ENCODE data around the gene MYO5C. TPM values are rescaled to one million over a fixed set of nuclear protein-coding genes. Genes with fewer than 3 reads are reported as not detected.

Gene MYO5C
- total and polyA plus RNA-seq, 5 donors from 2014 or later: 0.60 to 4.1 (median 1.5) TPM

DNA sequence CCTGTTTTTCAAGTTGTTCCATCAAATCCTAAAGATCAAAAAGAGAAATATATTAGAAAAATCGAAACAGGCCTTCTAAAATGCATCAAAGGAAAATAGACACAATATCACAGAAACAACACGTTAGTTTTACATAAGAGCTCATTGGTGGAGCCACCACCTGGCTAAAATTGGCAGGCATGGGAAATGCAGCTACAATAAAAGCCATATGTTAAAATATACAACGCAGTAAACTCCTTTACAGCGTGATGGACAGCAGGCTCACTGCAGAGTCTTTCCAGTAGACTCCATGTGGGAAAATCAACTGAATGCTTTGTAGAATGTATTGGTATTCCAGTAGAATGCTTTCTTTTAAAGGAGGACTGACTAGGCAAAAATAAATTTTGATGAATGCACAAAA is 40.9 kb upstream of the MYO5C start:
- DNase-seq (peak in 2 of 3 donors; percentile 2 to 33), ATAC-seq (ENCODE audit: low read depth in 2 of 2) (no peak)
- Histone ChIP-seq H3K27me3 (ENCODE audit: control insufficient read depth, insufficient read depth, low read length) (no peaks in the 10 kb centered on the region), H3K4me3 (ENCODE audit: low read depth, low read length) (no peak overlapping the region), H3K9me3 (ENCODE audit: control insufficient read depth in 2 of 2, low read length in 2 of 2) (no peaks in the 10 kb centered on the region), H3K4me1 (ENCODE audit: control insufficient read depth, insufficient read depth, low read length, poor library complexity, severe bottlenecking) (peaks cover 5% of the 10 kb centered on the region), H3K27ac (ENCODE audit: insufficient read depth, low read length, poor library complexity, severe bottlenecking) (no peak overlapping the region), H3K36me3 (ENCODE audit: control insufficient read depth, insufficient read depth, low read length) (peaks cover 41% of the 10 kb centered on the region)
- Mint-ChIP-seq H3K9me3 (no peaks in the 10 kb centered on the region), H3K36me3 (peaks cover 24% of the 10 kb centered on the region), H3K27ac (peak overlapping the region in 2 of 3 donors; percentile 25 to 31), H3K4me3 (no peak overlapping the region), H3K4me1 (peaks cover 14 to 25% (median 22%) of the 10 kb centered on the region in 4 donors), H3K27me3 (no peaks in the 10 kb centered on the region)

DNA sequence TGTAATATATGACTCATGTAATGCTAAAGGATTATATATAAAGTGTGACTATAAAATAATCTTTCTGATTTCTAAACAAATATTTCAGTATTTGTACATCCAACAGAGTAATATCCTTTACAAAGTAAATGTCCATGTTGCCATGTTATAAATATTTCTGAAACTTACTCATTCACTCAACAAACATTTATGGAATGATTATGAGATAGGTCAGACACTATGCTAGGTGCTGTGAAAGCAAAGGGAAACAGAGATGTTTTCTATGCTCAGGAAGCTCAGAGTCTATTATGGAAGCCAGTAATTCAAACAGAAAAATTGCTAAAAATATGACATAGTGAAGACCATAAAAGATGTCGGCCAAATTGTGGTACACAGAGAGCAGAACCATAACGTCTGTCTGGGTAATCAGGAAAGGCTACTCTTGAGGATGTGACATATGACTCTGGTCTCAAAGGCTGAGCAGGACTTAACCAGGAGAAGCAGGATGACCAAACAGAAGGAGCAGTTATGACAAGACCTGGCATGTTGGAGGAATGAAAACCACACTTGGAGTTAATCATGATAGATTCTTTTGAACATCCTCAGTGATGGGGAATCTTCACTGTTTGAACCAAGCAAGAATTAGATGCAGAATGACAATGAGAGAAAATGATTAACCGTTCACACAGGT is 39.0 kb upstream of the MYO5C start:
- no peaks in the 10 kb centered on the region for H3K27me3 ChIP-seq (ENCODE audit: control insufficient read depth, insufficient read depth, low read length)
- ATAC-seq (ENCODE audit: low read depth in 2 of 2) (no peak), DNase-seq (no peak)
- peaks cover 16% of the 10 kb centered on the region for H3K36me3 Mint-ChIP-seq
- peaks cover 11% of the 10 kb centered on the region for H3K4me1 ChIP-seq (ENCODE audit: control insufficient read depth, insufficient read depth, low read length, poor library complexity, severe bottlenecking)
- no peaks in the 10 kb centered on the region for H3K27me3 Mint-ChIP-seq
- H3K9me3 Mint-ChIP-seq: no peaks in the 10 kb centered on the region
- H3K4me3 Mint-ChIP-seq: no peak overlapping the region
- no peaks in the 10 kb centered on the region for H3K9me3 ChIP-seq (ENCODE audit: control insufficient read depth in 2 of 2, low read length in 2 of 2)
- peaks cover 14 to 30% (median 26%) of the 10 kb centered on the region in 4 donors for H3K4me1 Mint-ChIP-seq
- no peak overlapping the region for H3K27ac ChIP-seq (ENCODE audit: insufficient read depth, low read length, poor library complexity, severe bottlenecking)
- H3K27ac Mint-ChIP-seq: peak overlapping the region in 2 of 3 donors; percentile 15 to 62
- H3K36me3 ChIP-seq (ENCODE audit: control insufficient read depth, insufficient read depth, low read length): peaks cover 34% of the 10 kb centered on the region
- H3K4me3 ChIP-seq (ENCODE audit: low read depth, low read length): no peak overlapping the region

DNA sequence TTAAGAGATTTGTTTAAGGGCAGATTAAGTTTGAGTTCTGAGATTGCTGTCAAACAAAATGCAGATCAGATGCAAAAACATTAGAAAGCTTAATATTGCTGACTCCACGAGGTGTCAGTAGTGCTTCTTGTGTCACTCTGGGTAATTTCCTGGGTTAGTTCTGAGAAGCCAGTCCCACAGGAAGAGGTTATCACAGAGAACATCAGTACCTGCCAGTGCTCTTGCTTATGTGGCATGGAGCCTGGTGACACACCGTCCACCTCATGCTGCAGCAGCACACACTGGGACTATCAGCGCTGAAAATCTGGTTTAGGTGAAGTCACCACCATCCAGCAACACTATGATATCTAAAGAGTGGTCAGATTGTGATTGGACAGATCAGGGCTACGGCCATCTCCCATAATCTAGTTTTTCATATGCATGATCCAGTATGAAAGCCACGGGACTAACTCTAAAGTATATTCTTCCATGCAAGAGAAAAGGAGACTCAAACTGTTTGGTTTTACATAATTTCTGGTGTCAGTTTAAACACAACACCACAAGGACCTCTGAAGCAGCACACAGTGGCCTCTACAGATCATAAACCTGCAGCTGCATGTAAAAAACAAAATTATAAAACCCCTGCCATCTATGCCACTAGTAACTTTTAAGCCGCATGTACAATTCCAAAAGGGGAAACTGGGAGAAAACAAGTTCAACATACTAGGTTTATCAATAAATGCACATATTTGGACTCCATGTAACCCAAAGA is 36.1 kb upstream of the MYO5C start:
- Mint-ChIP-seq H3K27me3 (no peaks in the 10 kb centered on the region), H3K4me1 (peaks cover 14 to 22% (median 19%) of the 10 kb centered on the region in 4 donors), H3K9me3 (no peaks in the 10 kb centered on the region), H3K4me3 (peak overlapping the region; percentile 36 to 69 (median 60)), H3K27ac (peak overlapping the region; percentile 79 to 91 (median 84)), H3K36me3 (peaks cover 39% of the 10 kb centered on the region)
- Histone ChIP-seq H3K9me3 (ENCODE audit: control insufficient read depth in 2 of 2, low read length in 2 of 2) (no peaks in the 10 kb centered on the region), H3K4me1 (ENCODE audit: control insufficient read depth, insufficient read depth, low read length, poor library complexity, severe bottlenecking) (peaks cover 11% of the 10 kb centered on the region), H3K27ac (ENCODE audit: insufficient read depth, low read length, poor library complexity, severe bottlenecking) (peak overlapping the region; percentile 66), H3K27me3 (ENCODE audit: control insufficient read depth, insufficient read depth, low read length) (no peaks in the 10 kb centered on the region), H3K36me3 (ENCODE audit: control insufficient read depth, insufficient read depth, low read length) (peaks cover 47% of the 10 kb centered on the region), H3K4me3 (ENCODE audit: low read depth, low read length) (peak overlapping the region; percentile 63)
- peak; percentile 99 to 100 for ATAC-seq (ENCODE audit: low read depth in 2 of 2)
- peak; percentile 15 to 94 (median 71) for DNase-seq

DNA sequence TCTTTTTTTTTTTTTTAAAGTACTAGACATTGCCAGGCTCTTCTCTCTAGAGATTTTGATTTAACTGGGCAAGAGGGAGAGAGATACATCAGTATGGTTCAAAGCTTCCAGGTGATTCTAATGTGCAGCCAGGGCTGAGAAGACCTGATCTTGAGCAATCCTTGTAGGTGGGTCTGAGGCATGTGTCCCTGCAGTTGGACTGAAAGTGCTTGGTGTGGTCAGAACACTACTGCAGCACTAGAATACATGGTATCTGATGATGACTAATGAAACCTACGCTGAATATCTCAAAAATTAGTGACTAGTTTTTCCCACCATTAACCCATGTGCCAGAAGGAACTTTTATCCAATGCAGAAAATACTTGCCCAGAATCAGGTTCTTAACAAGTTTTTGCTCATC is 34.4 kb upstream of the MYO5C start:
- peaks cover 43% of the 10 kb centered on the region for H3K36me3 Mint-ChIP-seq
- H3K27me3 Mint-ChIP-seq: no peaks in the 10 kb centered on the region
- H3K27ac Mint-ChIP-seq: peak overlapping the region in 1 of 3 donors; percentile 18

DNA sequence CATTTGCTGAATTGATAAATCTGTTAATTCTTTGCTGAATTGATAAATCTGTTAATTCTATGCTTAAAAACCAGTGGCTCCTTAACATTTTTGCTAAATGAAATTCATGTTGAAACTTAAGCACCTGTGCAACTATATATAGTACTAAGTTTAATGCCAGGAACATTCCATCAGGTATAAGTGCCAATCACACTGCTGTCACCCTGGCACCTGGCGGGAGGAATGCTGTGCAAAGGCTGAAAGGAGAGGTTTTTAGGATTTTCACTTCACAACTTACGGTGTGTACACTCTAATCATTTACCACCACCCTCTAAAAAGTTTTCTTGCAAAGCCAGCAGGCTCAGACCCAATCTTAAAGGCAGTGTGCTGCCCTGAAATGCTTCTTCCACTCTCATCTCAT is 33.5 kb upstream of the MYO5C start:
- H3K27ac ChIP-seq (ENCODE audit: insufficient read depth, low read length, poor library complexity, severe bottlenecking): no peak overlapping the region
- H3K4me1 ChIP-seq (ENCODE audit: control insufficient read depth, insufficient read depth, low read length, poor library complexity, severe bottlenecking): peaks cover 11% of the 10 kb centered on the region
- Mint-ChIP-seq H3K36me3 (peaks cover 44% of the 10 kb centered on the region), H3K4me1 (peaks cover 14 to 22% (median 18%) of the 10 kb centered on the region in 4 donors), H3K4me3 (no peak overlapping the region), H3K27ac (peak overlapping the region in 2 of 3 donors; percentile 12 to 51), H3K27me3 (no peaks in the 10 kb centered on the region), H3K9me3 (no peaks in the 10 kb centered on the region)
- H3K27me3 ChIP-seq (ENCODE audit: control insufficient read depth, insufficient read depth, low read length): no peaks in the 10 kb centered on the region
- peaks cover 52% of the 10 kb centered on the region for H3K36me3 ChIP-seq (ENCODE audit: control insufficient read depth, insufficient read depth, low read length)
- no peaks in the 10 kb centered on the region for H3K9me3 ChIP-seq (ENCODE audit: control insufficient read depth in 2 of 2, low read length in 2 of 2)
- H3K4me3 ChIP-seq (ENCODE audit: low read depth, low read length): no peak overlapping the region
- ATAC-seq (ENCODE audit: low read depth in 2 of 2): no peak
- DNase-seq: no peak

More for the DNA sequence above, 34.4 kb upstream of the MYO5C start:
- Mint-ChIP-seq H3K9me3 (no peaks in the 10 kb centered on the region), H3K4me3 (no peak overlapping the region), H3K4me1 (peaks cover 14 to 22% (median 19%) of the 10 kb centered on the region in 4 donors)
- Histone ChIP-seq H3K27ac (ENCODE audit: insufficient read depth, low read length, poor library complexity, severe bottlenecking) (no peak overlapping the region), H3K9me3 (ENCODE audit: control insufficient read depth in 2 of 2, low read length in 2 of 2) (no peaks in the 10 kb centered on the region), H3K4me1 (ENCODE audit: control insufficient read depth, insufficient read depth, low read length, poor library complexity, severe bottlenecking) (peaks cover 11% of the 10 kb centered on the region), H3K36me3 (ENCODE audit: control insufficient read depth, insufficient read depth, low read length) (peaks cover 53% of the 10 kb centered on the region), H3K27me3 (ENCODE audit: control insufficient read depth, insufficient read depth, low read length) (no peaks in the 10 kb centered on the region), H3K4me3 (ENCODE audit: low read depth, low read length) (no peak overlapping the region)
- no peak for ATAC-seq (ENCODE audit: low read depth in 2 of 2)
- no peak for DNase-seq

DNA sequence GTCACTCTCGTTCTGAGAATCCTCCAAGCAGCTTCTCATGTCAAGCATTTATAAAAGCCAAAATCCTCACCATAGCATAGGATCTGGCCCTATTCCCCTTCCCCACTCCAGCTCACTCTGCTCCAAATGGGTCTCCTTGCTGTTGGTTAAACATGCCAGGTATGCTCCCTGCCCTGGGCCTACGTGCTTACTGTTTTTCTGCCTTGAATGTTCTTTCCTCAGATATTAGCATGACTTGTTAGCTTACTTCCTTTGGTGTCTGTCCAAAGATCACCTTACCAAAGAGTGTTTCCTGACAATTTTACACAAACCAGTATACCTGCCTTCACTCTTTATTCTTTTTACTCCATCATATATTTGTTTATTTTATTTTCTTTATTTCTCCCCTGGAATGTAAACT is 33.1 kb upstream of the MYO5C start:
- H3K36me3 ChIP-seq (ENCODE audit: control insufficient read depth, insufficient read depth, low read length): peaks cover 55% of the 10 kb centered on the region
- H3K4me1 Mint-ChIP-seq: peaks cover 14 to 22% (median 18%) of the 10 kb centered on the region in 4 donors
- DNase-seq (no peak), ATAC-seq (ENCODE audit: low read depth in 2 of 2) (no peak)
- H3K27me3 ChIP-seq (ENCODE audit: control insufficient read depth, insufficient read depth, low read length): no peaks in the 10 kb centered on the region
- no peaks in the 10 kb centered on the region for H3K9me3 Mint-ChIP-seq
- H3K27me3 Mint-ChIP-seq: no peaks in the 10 kb centered on the region
- peaks cover 47% of the 10 kb centered on the region for H3K36me3 Mint-ChIP-seq
- peak overlapping the region in 1 of 4 donors; percentile 10 for H3K4me3 Mint-ChIP-seq
- H3K27ac ChIP-seq (ENCODE audit: insufficient read depth, low read length, poor library complexity, severe bottlenecking): no peak overlapping the region
- no peak overlapping the region for H3K4me3 ChIP-seq (ENCODE audit: low read depth, low read length)
- H3K9me3 ChIP-seq (ENCODE audit: control insufficient read depth in 2 of 2, low read length in 2 of 2): no peaks in the 10 kb centered on the region
- peak overlapping the region in 2 of 3 donors; percentile 12 to 51 for H3K27ac Mint-ChIP-seq
- peaks cover 11% of the 10 kb centered on the region for H3K4me1 ChIP-seq (ENCODE audit: control insufficient read depth, insufficient read depth, low read length, poor library complexity, severe bottlenecking)

DNA sequence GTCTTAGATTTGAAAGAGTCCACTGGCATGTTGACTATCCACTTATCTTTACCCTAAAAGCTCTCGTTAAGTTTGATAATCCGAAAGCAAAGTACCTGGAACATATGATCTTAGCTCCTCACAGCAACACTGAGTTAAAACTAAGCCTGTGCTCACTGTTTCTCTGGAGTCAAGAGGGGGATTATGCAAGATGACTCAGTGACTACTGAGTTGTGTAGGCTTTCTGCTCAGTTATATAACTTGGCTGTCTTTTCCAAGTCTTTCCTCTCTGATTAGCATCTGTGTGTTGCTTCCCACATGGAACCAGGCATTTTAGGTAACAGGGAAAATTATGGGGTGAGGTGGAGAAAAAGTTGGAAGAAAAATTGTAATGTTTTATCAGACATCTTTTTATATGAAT is 31.2 kb upstream of the MYO5C start:
- ATAC-seq (ENCODE audit: low read depth in 2 of 2) (no peak), DNase-seq (no peak)
- Histone ChIP-seq H3K36me3 (ENCODE audit: control insufficient read depth, insufficient read depth, low read length) (peaks cover 70% of the 10 kb centered on the region), H3K27me3 (ENCODE audit: control insufficient read depth, insufficient read depth, low read length) (no peaks in the 10 kb centered on the region), H3K4me3 (ENCODE audit: low read depth, low read length) (no peak overlapping the region), H3K4me1 (ENCODE audit: control insufficient read depth, insufficient read depth, low read length, poor library complexity, severe bottlenecking) (peaks cover 8% of the 10 kb centered on the region), H3K9me3 (ENCODE audit: control insufficient read depth in 2 of 2, low read length in 2 of 2) (no peaks in the 10 kb centered on the region), H3K27ac (ENCODE audit: insufficient read depth, low read length, poor library complexity, severe bottlenecking) (no peak overlapping the region)
- H3K4me3 Mint-ChIP-seq: no peak overlapping the region
- peaks cover 7 to 8% (median 7%) of the 10 kb centered on the region in 4 donors for H3K4me1 Mint-ChIP-seq
- no peak overlapping the region for H3K27ac Mint-ChIP-seq
- H3K36me3 Mint-ChIP-seq: peaks cover 57% of the 10 kb centered on the region
- no peaks in the 10 kb centered on the region for H3K9me3 Mint-ChIP-seq
- H3K27me3 Mint-ChIP-seq: no peaks in the 10 kb centered on the region
